ENCODE data around the gene PSMD1.

The PSMD1 gene

GRCh38 chr2:231102772-231103171 is 46.1 kb downstream of the PSMD1 start:
- peaks cover 13% of the 10 kb centered on the region; the same call in 1 of the 2 replicates for H3F3A ChIP-seq (ENCODE audit: insufficient read depth)

GRCh38 chr2:231104115-231104713 is 47.5 kb downstream of the PSMD1 start:
- TF ChIP-seq EZH2phosphoT487 (conservative IDR thresholded peaks at IDR 0.05; ENCODE audit: low read length) = no peak
- TF ChIP-seq CTCF (IDR thresholded peaks at IDR 0.05; ENCODE audit: insufficient read depth, low read length, poor library complexity, severe bottlenecking) = peak; percentile 87

More at GRCh38 chr2:231102772-231103171, 46.1 kb downstream of the PSMD1 start:
- no peaks in the 10 kb centered on the region for H4K20me1 ChIP-seq (ENCODE audit: low read depth, low read length)
- H3K9me3 ChIP-seq (ENCODE audit: insufficient read depth, low read length) = peaks cover 20% of the 10 kb centered on the region; the same call in 1 of the 2 replicates
- H3K36me3 ChIP-seq (ENCODE audit: low read length) = peaks cover 29% of the 10 kb centered on the region
- no peaks in the 10 kb centered on the region for H3K27me3 ChIP-seq (ENCODE audit: low read length)
- H3K4me3 ChIP-seq (ENCODE audit: insufficient read depth, low read length, poor library complexity, severe bottlenecking) = no peak overlapping the region
- H3K27ac ChIP-seq (ENCODE audit: low read depth, low read length) = no peak overlapping the region
- 0 out of 2 replicates have a peak, but pooled peaks cover 6% of the 10 kb centered on the region for H3K79me2 ChIP-seq (ENCODE audit: insufficient read depth, low read length)
- H3K4me2 ChIP-seq (ENCODE audit: low read depth, low read length, poor library complexity, severe bottlenecking) = no peak overlapping the region
- TF ChIP-seq CTCF (IDR thresholded peaks at IDR 0.05; ENCODE audit: insufficient read depth, low read length, poor library complexity, severe bottlenecking) (no peak), EZH2phosphoT487 (conservative IDR thresholded peaks at IDR 0.05; ENCODE audit: low read length) (no peak)
- no peaks in the 10 kb centered on the region for H3K9me2 ChIP-seq (replicated peaks; ENCODE audit: insufficient read depth, low read length)
- no peak overlapping the region for H3K9ac ChIP-seq (ENCODE audit: low read length)
- H2AFZ ChIP-seq (ENCODE audit: low read depth, low read length, severe bottlenecking) = no peak overlapping the region

GRCh38 chr2:231110551-231110950 is 53.9 kb downstream of the PSMD1 start:
- no peak for TF ChIP-seq CTCF (IDR thresholded peaks at IDR 0.05; ENCODE audit: insufficient read depth, low read length, poor library complexity, severe bottlenecking)
- TF ChIP-seq EZH2phosphoT487 (conservative IDR thresholded peaks at IDR 0.05; ENCODE audit: low read length) = no peak

More at GRCh38 chr2:231104115-231104713, 47.5 kb downstream of the PSMD1 start:
- H3K27me3 ChIP-seq (ENCODE audit: low read length) = no peaks in the 10 kb centered on the region
- H3K79me2 ChIP-seq (ENCODE audit: insufficient read depth, low read length) = 0 out of 2 replicates have a peak, but pooled peaks cover 6% of the 10 kb centered on the region
- peaks cover 13% of the 10 kb centered on the region; the same call in 1 of the 2 replicates for H3F3A ChIP-seq (ENCODE audit: insufficient read depth)
- H3K9me3 ChIP-seq (ENCODE audit: insufficient read depth, low read length) = peaks cover 12% of the 10 kb centered on the region; the same call in 1 of the 2 replicates
- no peak overlapping the region for H3K4me3 ChIP-seq (ENCODE audit: insufficient read depth, low read length, poor library complexity, severe bottlenecking)
- peak overlapping the region; percentile 39; the same call in 1 of the 2 replicates for H3K27ac ChIP-seq (ENCODE audit: low read depth, low read length)
- peaks cover 24% of the 10 kb centered on the region for H3K36me3 ChIP-seq (ENCODE audit: low read length)
- H2AFZ ChIP-seq (ENCODE audit: low read depth, low read length, severe bottlenecking) = no peak overlapping the region
- peak overlapping the region; percentile 9 for H3K4me2 ChIP-seq (ENCODE audit: low read depth, low read length, poor library complexity, severe bottlenecking)
- no peaks in the 10 kb centered on the region for H3K9me2 ChIP-seq (replicated peaks; ENCODE audit: insufficient read depth, low read length)
- no peak overlapping the region for H3K9ac ChIP-seq (ENCODE audit: low read length)
- no peaks in the 10 kb centered on the region for H4K20me1 ChIP-seq (ENCODE audit: low read depth, low read length)

More at GRCh38 chr2:231110551-231110950, 53.9 kb downstream of the PSMD1 start:
- Histone ChIP-seq H3K27ac (ENCODE audit: low read depth, low read length) (no peak overlapping the region), H3K4me3 (ENCODE audit: insufficient read depth, low read length, poor library complexity, severe bottlenecking) (no peak overlapping the region), H3K36me3 (ENCODE audit: low read length) (peaks cover 8% of the 10 kb centered on the region; the same call in 1 of the 2 replicates), H3K9me2 (replicated peaks; ENCODE audit: insufficient read depth, low read length) (no peaks in the 10 kb centered on the region), H3F3A (ENCODE audit: insufficient read depth) (no peaks in the 10 kb centered on the region; the same call in 1 of the 2 replicates), H3K79me2 (ENCODE audit: insufficient read depth, low read length) (no peaks in the 10 kb centered on the region), H3K27me3 (ENCODE audit: low read length) (no peaks in the 10 kb centered on the region), H4K20me1 (ENCODE audit: low read depth, low read length) (no peaks in the 10 kb centered on the region), H2AFZ (ENCODE audit: low read depth, low read length, severe bottlenecking) (no peak overlapping the region), H3K9ac (ENCODE audit: low read length) (no peak overlapping the region), H3K4me2 (ENCODE audit: low read depth, low read length, poor library complexity, severe bottlenecking) (no peak overlapping the region), H3K9me3 (ENCODE audit: insufficient read depth, low read length) (no peaks in the 10 kb centered on the region)
